Heart left ventricle (tissue), 16 donors: ENCODE measurements around the gene HHAT. TPM values are rescaled to one million over a fixed set of nuclear protein-coding genes. Genes with fewer than 3 reads are reported as not detected.
"Not testable (repeated sequence)": the region's sequence is repeated elsewhere in the genome, so short reads cannot be mapped to it uniquely, and the experiment has no call there.

ENCODE experiments used
- ATAC-seq, 4 donors: fragments of 200-7000 bp; cut with Tn5 transposase; one replicate each; pipeline ENCODE4 v1.9.1; 2020 to 2022; ENCODE audit warnings: moderate library complexity in 4 of 4, mild to moderate bottlenecking in 3 of 4, moderate number of reproducible peaks in 1 of 4
- DNase-seq, 5 donors: peaks; one replicate each; pipeline ENCODE4 v3.0.0-alpha.2; 2020
- H3K27ac ChIP-seq, 12 donors: fragments of 200-600 bp; sonication (generic) in 4 of 12; one replicate each; pipeline versions ENCODE4 v1.5.0 to v1.8.0; 2016 to 2022; ENCODE audit warnings: mild to moderate bottlenecking in 2 of 12
- H3K27me3 ChIP-seq, 9 donors: fragments of 200-600 bp; sonication (generic) in 2 of 9; one replicate each; pipeline versions ENCODE4 v1.5.1 to v1.8.0; 2016 to 2022; ENCODE audit warnings: mild to moderate bottlenecking in 3 of 9
- H3K36me3 ChIP-seq, 9 donors: fragments of 200-600 bp; sonication (generic) in 2 of 9; one replicate each; pipeline versions ENCODE4 v1.5.0 to v1.8.0; 2018 to 2022; ENCODE audit warnings: mild to moderate bottlenecking in 2 of 9
- H3K4me1 ChIP-seq, 12 donors: fragments of 200-600 bp; sonication (generic) in 4 of 12; one replicate each; pipeline versions ENCODE4 v1.5.0 to v1.8.0; 2016 to 2022; ENCODE audit warnings: mild to moderate bottlenecking in 3 of 12
- H3K4me3 ChIP-seq, 12 donors: fragments of 200-600 bp; sonication (generic) in 4 of 12; one replicate each; pipeline versions ENCODE4 v1.5.0 to v1.8.0; 2017 to 2022; ENCODE audit warnings: mild to moderate bottlenecking in 9 of 12, moderate library complexity in 4 of 12
- H3K9me3 ChIP-seq, 12 donors: fragments of 200-600 bp; sonication (generic) in 4 of 12; one replicate each; pipeline versions ENCODE4 v1.5.0 to v1.8.0; 2016 to 2022; ENCODE audit warnings: mild to moderate bottlenecking in 1 of 12
- CTCF ChIP-seq, 12 donors: fragments of 200-600 bp; sonication (generic) in 4 of 12; IDR thresholded peaks; one replicate each; pipeline versions ENCODE4 v1.5.0 to v1.8.0; 2018 to 2022; ENCODE audit warnings: antibody characterized with exemption in 12 of 12, mild to moderate bottlenecking in 5 of 12
- POLR2A ChIP-seq, 2 donors: fragments of 450-650 bp; IDR thresholded peaks; one replicate each; pipeline ENCODE4 v1.6.1; 2017; ENCODE audit warnings: antibody characterized with exemption in 2 of 2, mild to moderate bottlenecking in 2 of 2, moderate library complexity in 2 of 2
- WGBS, 4 donors: extraction: QIAGEN DNeasy Blood & Tissue Kit in 2 of 4; methylation state at CpG; one replicate each; pipeline versions ENCODE4 v1.1.5 to v1.1.7; 2013 to 2018; 5-methylcytosine and 5-hydroxymethylcytosine counted together
- intact Hi-C, 10 donors: fragments of 100-400 bp; cut with DNase I; formaldehyde crosslinking; loops; one replicate each; pipeline versions ENCODE4 v1.11.1 to v1.14.2; 2022
- polyA plus RNA-seq, 2 donors: library from polyadenylated mRNA; stranded (reverse); fragments of 200-250 nt; gene quantifications; one replicate each; pipeline ENCODE4 v1.2.3, GENCODE V29; 2013
- total RNA-seq, 9 donors: library from RNA; depleted of rRNA in 2 of 9; stranded (reverse); fragments of >200 nt in 2 of 9; fragmentation: NEBNext Ultra II Directional in 3 of 9; extraction: Animal tissue kit (Norgen Biotek cat#: 25700) in 3 of 9; gene quantifications; one replicate each; pipeline versions ENCODE4 v1.1.0 to v1.2.4, GENCODE V29; 2016 to 2023
- donor health status: ischemic (EF 13 %, LVEDD 7.1; RV severe dilation, severe dysfunction).
- donor health status: healthy with polysubstance abuse.
- donor health status: DM: no; HTN: yes; CAD: no.
- donor health status: DM: no; HTN: no; CAD: no.
- donor health status: ischemic (EF 25% LVEDD 6.9; RV normal size, moderate dysfunction).
- donor health status: ischemic (EF 25% LVEDD 5.7; RV mildly dilated, moderate dysfunction).
- donor health status: healthy.
- donor health status: DM: yes; HTN: yes; CAD: no.
- donor health status: ischemic (EF 35%, LVEDD 5.7; RV mildly dilated, moderate dysfunction).
- donor health status: nonischemic (EF 11% LVEDD 7.7; RV severe dilation, severe dysfunction).
- donor health status: DM: yes; HTN: yes; CAD: no.
- donor health status: PGD.
- donor health status: ischemic (EF 29% LVEDD 5.4; RV normal size, mild dysfunction).
- donor health status: nonischemic (EF 23%, LVEDD 6.1; RV moderate dilation, normal function).

HHAT gene
- total and polyA plus RNA-seq, 11 donors, result 0.98 to 4.7 (median 2.8) TPM

- Histone ChIP-seq H3K9me3 (no peaks in the 10 kb centered on the region), H3K36me3 (peaks cover 0 to 10% (median 0%) of the 10 kb centered on the region in 9 donors), H3K27me3 (no peaks in the 10 kb centered on the region), H3K4me3 (no peak overlapping the region), H3K4me1 (no peaks in the 10 kb centered on the region), H3K27ac (no peak overlapping the region)
- DNase-seq (no peak), ATAC-seq (no peak)
- intact Hi-C loops, result no loop called here
- TF ChIP-seq CTCF (IDR thresholded peaks at IDR 0.05) (no peak), POLR2A (IDR thresholded peaks at IDR 0.05) (no peak)
- WGBS, 4 donors, result 74 to 77% (median 74%) methylated on average over 9 of the region's 9 CpGs
Observed at GRCh38 chr1:210415846-210416448, 87.2 kb downstream of the HHAT start.

- no peak for DNase-seq
Observed at GRCh38 chr1:210416681-210417080, 88.0 kb downstream of the HHAT start.

GRCh38 chr1:210417881-210418280 is 89.2 kb downstream of the HHAT start:
- H3K9me3 ChIP-seq, result no peaks in the 10 kb centered on the region
- H3K36me3 ChIP-seq, result no peaks in the 10 kb centered on the region
- H3K27ac ChIP-seq, result no peak overlapping the region
- no peak for DNase-seq
- H3K4me1 ChIP-seq, result no peaks in the 10 kb centered on the region
- intact Hi-C loops, result no loop called here
- ATAC-seq, result no peak
- H3K4me3 ChIP-seq, result no peak overlapping the region
- 83 to 94% (median 92%) methylated on average over 5 of the region's 5 CpGs for WGBS, 4 donors
- H3K27me3 ChIP-seq, result no peaks in the 10 kb centered on the region
- TF ChIP-seq POLR2A (IDR thresholded peaks at IDR 0.05) (no peak), CTCF (IDR thresholded peaks at IDR 0.05) (no peak)

More at GRCh38 chr1:210416681-210417080, 88.0 kb downstream of the HHAT start:
- H3K27ac ChIP-seq, result no peak overlapping the region
- H3K4me1 ChIP-seq, result no peaks in the 10 kb centered on the region
- ATAC-seq, result no peak
- intact Hi-C loops, result no loop called here
- no peaks in the 10 kb centered on the region for H3K9me3 ChIP-seq
- no peak for TF ChIP-seq POLR2A (IDR thresholded peaks at IDR 0.05)
- no peak for TF ChIP-seq CTCF (IDR thresholded peaks at IDR 0.05)
- H3K36me3 ChIP-seq, result peaks cover 0 to 6% (median 0%) of the 10 kb centered on the region in 9 donors
- WGBS, 4 donors, result 92 to 96% (median 94%) methylated on average over 2 of the region's 2 CpGs
- H3K4me3 ChIP-seq, result no peak overlapping the region
- H3K27me3 ChIP-seq, result no peaks in the 10 kb centered on the region

- DNase-seq, result no peak
- 86 to 88% (median 87%) methylated on average over 7 of the region's 7 CpGs for WGBS, 4 donors
- Histone ChIP-seq H3K36me3 (no peaks in the 10 kb centered on the region), H3K4me3 (no peak overlapping the region), H3K4me1 (no peaks in the 10 kb centered on the region), H3K27me3 (no peaks in the 10 kb centered on the region), H3K27ac (no peak overlapping the region), H3K9me3 (peaks cover 0 to 8% (median 1%) of the 10 kb centered on the region in 12 donors)
- no peak for TF ChIP-seq CTCF (IDR thresholded peaks at IDR 0.05)
- no peak for TF ChIP-seq POLR2A (IDR thresholded peaks at IDR 0.05)
- no peak for ATAC-seq
- intact Hi-C loops, result no loop called here
Observed at GRCh38 chr1:210418863-210419650, 90.4 kb downstream of the HHAT start.

GRCh38 chr1:210426696-210427095 is 98.0 kb downstream of the HHAT start:
- ATAC-seq, DNase-seq, intact Hi-C loops, H3K4me1 ChIP-seq, H3K36me3 ChIP-seq, H3K27ac ChIP-seq, H3K4me3 ChIP-seq, H3K27me3 ChIP-seq: not testable (repeated sequence)
- 87 to 92% (median 91%) methylated on average over 1 of the region's 1 CpG for WGBS, 4 donors
- peaks cover 0 to 13% (median 3%) of the 10 kb centered on the region in 12 donors for H3K9me3 ChIP-seq
